NCI-H2196 treated with DMSO at 0.1 percent for 48 hours (cell line): ENCODE results near the gene PYGL.

Experiments
- DNase-seq: peaks from one replicate; lab custom pipeline; 2025; ENCODE audit not compliant: unreplicated experiment; lab: John Stamatoyannopoulos, UW

PYGL gene

GRCh38 chr14:50875359-50876070 lies 68.8 kb downstream of the PYGL start:
- no peak for DNase-seq

GRCh38 chr14:50874757-50875156 lies 69.5 kb downstream of the PYGL start:
- DNase-seq = no peak

- DNase-seq = no peak
Measured at GRCh38 chr14:50871914-50872732, 72.2 kb downstream of the PYGL start, which contains the start of gene ABHD12B. Gene ABHD12B, plus strand, starts transcription at chr14:50872053. Its CDS starts 122 bp downstream, at chr14:50872175.

- DNase-seq = no peak
Measured at GRCh38 chr14:50871228-50871627, 73.1 kb downstream of the PYGL start.

- no peak for DNase-seq
Measured at GRCh38 chr14:50865391-50866076, 78.7 kb downstream of the PYGL start.

- no peak for DNase-seq
Measured at GRCh38 chr14:50864946-50865345, 79.3 kb downstream of the PYGL start.

- DNase-seq = no peak
Measured at GRCh38 chr14:50864237-50864636, 80.0 kb downstream of the PYGL start.

- no peak for DNase-seq
Measured at GRCh38 chr14:50862036-50862570, 82.2 kb downstream of the PYGL start.

- DNase-seq = peak; percentile 42
Measured at GRCh38 chr14:50860478-50861086, 83.7 kb downstream of the PYGL start.

- no peak for DNase-seq
Measured at GRCh38 chr14:50859296-50859624, 85.0 kb downstream of the PYGL start.

GRCh38 chr14:50856660-50857059 lies 87.6 kb downstream of the PYGL start:
- no peak for DNase-seq

- DNase-seq = no peak
Measured at GRCh38 chr14:50855558-50855957, 88.7 kb downstream of the PYGL start.
